GM18868 (cell line): Measurements from ENCODE around the gene MYEOV.

Source experiments
- ATAC-seq: cut with Tn5 transposase; IDR thresholded peaks from one replicate; pipeline ENCODE4 v1.9.1; 2021; ENCODE audit warnings: mild to moderate bottlenecking, moderate library complexity; ENCODE audit not compliant: unreplicated experiment

The MYEOV gene

GRCh38 chr11:69265210-69265609 lies 28.7 kb upstream of the MYEOV start:
- ATAC-seq: no peak

- ATAC-seq: no peak
Measured at GRCh38 chr11:69265911-69266510, 27.9 kb upstream of the MYEOV start.

- ATAC-seq: no peak
Measured at GRCh38 chr11:69267395-69267805, 26.6 kb upstream of the MYEOV start.

- no peak for ATAC-seq
Measured at GRCh38 chr11:69268911-69269310, 25.0 kb upstream of the MYEOV start.

GRCh38 chr11:69269388-69269787 lies 24.6 kb upstream of the MYEOV start:
- ATAC-seq: no peak

- ATAC-seq: no peak
Measured at GRCh38 chr11:69269926-69270697, 23.8 kb upstream of the MYEOV start.

- no peak for ATAC-seq
Measured at GRCh38 chr11:69270941-69271340, 23.0 kb upstream of the MYEOV start.

- no peak for ATAC-seq
Measured at GRCh38 chr11:69272055-69272454, 21.9 kb upstream of the MYEOV start.

- ATAC-seq: no peak
Measured at GRCh38 chr11:69272831-69273485, 21.0 kb upstream of the MYEOV start.

GRCh38 chr11:69273571-69273970 lies 20.4 kb upstream of the MYEOV start:
- ATAC-seq: no peak

GRCh38 chr11:69274531-69275016 lies 19.4 kb upstream of the MYEOV start:
- no peak for ATAC-seq

GRCh38 chr11:69275178-69275577 lies 18.8 kb upstream of the MYEOV start:
- ATAC-seq: no peak

- no peak for ATAC-seq
Measured at GRCh38 chr11:69276165-69276564, 17.8 kb upstream of the MYEOV start.

- ATAC-seq: no peak
Measured at GRCh38 chr11:69277074-69277809, 16.7 kb upstream of the MYEOV start.

- ATAC-seq: no peak
Measured at GRCh38 chr11:69278091-69278867, 15.7 kb upstream of the MYEOV start.

- ATAC-seq: no peak
Measured at GRCh38 chr11:69280451-69280850, 13.5 kb upstream of the MYEOV start.

GRCh38 chr11:69280994-69281393 lies 13.0 kb upstream of the MYEOV start:
- no peak for ATAC-seq

- no peak for ATAC-seq
Measured at GRCh38 chr11:69283446-69283845, 10.5 kb upstream of the MYEOV start.

GRCh38 chr11:69284081-69284511 lies 9.9 kb upstream of the MYEOV start:
- ATAC-seq: no peak

GRCh38 chr11:69285091-69285490 lies 8.9 kb upstream of the MYEOV start:
- no peak for ATAC-seq
